HCT116 (cell line): ENCODE measurements around the gene TEX11. TPM values are rescaled to one million over a fixed set of nuclear protein-coding genes. Genes with fewer than 3 reads are reported as not detected.

Experiments used
- ATAC-seq: fragments of 200-7000 bp; cut with Tn5 transposase; 2 replicates; pipeline ENCODE4 v1.9.1; 2020; ENCODE audit warnings: mild to moderate bottlenecking, moderate library complexity
- BruUV-seq: library from RNA; stranded (reverse); fragments of 400-500 nt; replicated peaks from 2 replicates; lab custom pipeline; 2021; lab: Mats Ljungman, UMichigan
- CTCF ChIA-PET: fragments of 300-600 bp; sonication (Branson Sonifier 250); formaldehyde crosslinking; loops from one replicate; lab custom pipeline; 2021; ENCODE audit warnings: antibody characterized with exemption; lab: Charles Lee
- POLR2A ChIA-PET: fragments of 300-600, 350-600 bp; sonication (Branson Sonifier 250); formaldehyde crosslinking; loops from one replicate; lab custom pipeline; 2021; ENCODE audit warnings: antibody characterized with exemption; lab: Charles Lee
- RAD21 ChIA-PET, 2 experiments: fragments of 300-600 bp; sonication (Branson Sonifier 250); formaldehyde crosslinking; loops; one replicate each; lab custom pipeline; 2023; ENCODE audit warnings: low total read pairs in 2 of 2; ENCODE audit not compliant: uncharacterized antibody in 2 of 2, unreplicated experiment in 2 of 2, low non-redundant PET in 1 of 2; lab: Charles Lee
- DNase-seq: peaks from one replicate; pipeline ENCODE4 v3.0.0-alpha.2; 2010; ENCODE audit warnings: low read depth, low spot score
- H2AFZ ChIP-seq: fragments of 200-600 bp; shearing (Covaris generic), sonication (generic); 2 replicates; pipeline ENCODE4 v1.6.1; 2017; ENCODE audit warnings: low read depth, mixed run types, mixed read lengths, antibody characterized with exemption, low read length; ENCODE audit not compliant: poor library complexity, severe bottlenecking
- H3K27ac ChIP-seq: 2 replicates; pipeline ENCODE4 v1.5.1; 2012; ENCODE audit warnings: low read depth, low read length
- H3K27me3 ChIP-seq: fragments of 200-600 bp; sonication (generic); 2 replicates; pipeline ENCODE4 v1.6.1; 2016; ENCODE audit warnings: mixed run types, low read length, mixed read lengths; ENCODE audit not compliant: insufficient read depth
- H3K36me3 ChIP-seq, 2 experiments: fragments of 200-500 bp in 1 of 2; fragments of 200-600 bp in 1 of 2; sonication (Bioruptor generic) in 1 of 2; sonication (generic) in 1 of 2; 2 replicates each; pipeline versions ENCODE4 v1.5.1 to v1.6.1; 2014 to 2016; ENCODE audit warnings: low read length in 2 of 2, inconsistent platforms in 1 of 2, mixed read lengths in 1 of 2, mixed run types in 1 of 2; ENCODE audit not compliant: insufficient read depth in 2 of 2, control insufficient read depth in 1 of 2
- H3K4me1 ChIP-seq, 2 experiments: fragments of 200-600 bp in 1 of 2; sonication (generic) in 1 of 2; 2 replicates each; pipeline versions ENCODE4 v1.5.1 to v1.6.1; 2012 to 2017; ENCODE audit warnings: low read length in 2 of 2, inconsistent platforms in 1 of 2, mild to moderate bottlenecking in 1 of 2, mixed read lengths in 1 of 2, mixed run types in 1 of 2, moderate library complexity in 1 of 2; ENCODE audit not compliant: insufficient read depth in 2 of 2, control insufficient read depth in 1 of 2
- H3K4me2 ChIP-seq: fragments of 200-600 bp; sonication (generic); 2 replicates; pipeline ENCODE4 v1.6.1; 2017; ENCODE audit warnings: mixed run types, low read length, mixed read lengths
- H3K4me3 ChIP-seq, 2 experiments: fragments of 200-600 bp in 1 of 2; sonication (generic) in 1 of 2; replicated peaks in 1 of 2; 2 replicates each; pipeline ENCODE4 v1.5.1; 2011 to 2016; ENCODE audit warnings: low read length in 2 of 2, control low read depth in 1 of 2, low read depth in 1 of 2, mild to moderate bottlenecking in 1 of 2, mixed read lengths in 1 of 2, mixed run types in 1 of 2
- H3K79me2 ChIP-seq: fragments of 200-600 bp; sonication (generic); 2 replicates; pipeline ENCODE4 v1.6.1; 2017; ENCODE audit warnings: mild to moderate bottlenecking, mixed run types, low read length, moderate library complexity, mixed read lengths; ENCODE audit not compliant: insufficient read depth
- H3K9ac ChIP-seq: fragments of 200-600 bp; sonication (generic); 2 replicates; pipeline ENCODE4 v1.6.1; 2016; ENCODE audit warnings: low read length, mixed read lengths
- H3K9me2 ChIP-seq: fragments of 200-600 bp; sonication (generic), shearing (Covaris generic); 2 replicates; pipeline ENCODE4 v1.6.1; 2017; ENCODE audit warnings: mixed run types, mild to moderate bottlenecking, moderate library complexity; ENCODE audit not compliant: insufficient read depth
- H3K9me3 ChIP-seq, 2 experiments: fragments of 200-500 bp in 1 of 2; fragments of 200-600 bp in 1 of 2; sonication (Bioruptor generic) in 1 of 2; sonication (generic) in 1 of 2; 2 replicates each; pipeline ENCODE4 v1.6.1; 2014 to 2017; ENCODE audit warnings: low read length in 2 of 2, mixed read lengths in 2 of 2, inconsistent platforms in 1 of 2, low read depth in 1 of 2, mild to moderate bottlenecking in 1 of 2, mixed run types in 1 of 2, moderate library complexity in 1 of 2; ENCODE audit not compliant: control insufficient read depth in 1 of 2, insufficient read depth in 1 of 2
- H4K20me1 ChIP-seq: fragments of 200-600 bp; sonication (generic), shearing (Covaris generic); 2 replicates; pipeline ENCODE4 v1.6.1; 2017; ENCODE audit warnings: mixed run types, mild to moderate bottlenecking, moderate library complexity; ENCODE audit not compliant: insufficient read depth
- CBX3 ChIP-seq: IDR thresholded peaks from 2 replicates; pipeline ENCODE4 v1.6.1; 2012; ENCODE audit warnings: low read depth
- CTCF ChIP-seq, 3 experiments: fragments of 200-600 bp in 1 of 3; sonication (generic) in 1 of 3; IDR thresholded peaks in 2 of 3; conservative IDR thresholded peaks in 1 of 3; 2 replicates each; pipeline ENCODE4 v1.5.1; 2012 to 2017; ENCODE audit warnings: low read depth in 2 of 3, low read length in 2 of 3, antibody characterized with exemption in 1 of 3, borderline replicate concordance in 1 of 3, control low read depth in 1 of 3, mild to moderate bottlenecking in 1 of 3, mixed read lengths in 1 of 3, mixed run types in 1 of 3, moderate library complexity in 1 of 3; ENCODE audit not compliant: insufficient read depth in 1 of 3
- EGR1 ChIP-seq: IDR thresholded peaks from 2 replicates; pipeline ENCODE4 v1.6.1; 2012; ENCODE audit warnings: low read depth
- EZH2 ChIP-seq: fragments of 200-600 bp; sonication (generic); IDR thresholded peaks from 2 replicates; pipeline ENCODE4 v1.6.1; 2017; ENCODE audit warnings: antibody characterized with exemption, mixed run types
- FOSL1 ChIP-seq: IDR thresholded peaks from 2 replicates; pipeline ENCODE4 v1.6.1; 2012; ENCODE audit warnings: low read depth
- JUND ChIP-seq: IDR thresholded peaks from 2 replicates; pipeline ENCODE4 v1.6.1; 2012
- MAX ChIP-seq: IDR thresholded peaks from 2 replicates; pipeline ENCODE4 v1.6.1; 2012
- POLR2AphosphoS5 ChIP-seq: IDR thresholded peaks from 2 replicates; pipeline ENCODE4 v1.6.1; 2011; ENCODE audit warnings: mild to moderate bottlenecking, low read depth, low read length, moderate library complexity
- REST ChIP-seq: IDR thresholded peaks from 2 replicates; pipeline ENCODE4 v1.6.1; 2012; ENCODE audit warnings: low read depth
- TCF7L2 ChIP-seq: IDR thresholded peaks from 2 replicates; pipeline ENCODE4 v1.7.0; 2011; ENCODE audit warnings: borderline replicate concordance, inconsistent platforms; ENCODE audit not compliant: insufficient read depth, insufficient read length; ENCODE audit errors: extremely low read depth
- ZFX ChIP-seq: fragments of 450-650 bp; IDR thresholded peaks from 2 replicates; pipeline ENCODE4 v1.6.1; 2017
- intact Hi-C: fragments of 100-400 bp; cut with micrococcal nuclease; formaldehyde crosslinking; loops from 2 replicates; pipeline ENCODE4 v1.10.0; 2022
- total RNA-seq: library from RNA; stranded (reverse); gene quantifications from one replicate; pipeline ENCODE4 v1.2.1, GENCODE V29; 2021; ENCODE audit not compliant: unreplicated experiment
- TF ChIP-seq, protein P1 (sequence below): IDR thresholded peaks from 2 replicates; pipeline ENCODE4 v1.6.1; 2011; ENCODE audit warnings: mild to moderate bottlenecking, low read length, moderate library complexity; ENCODE audit not compliant: insufficient replicate concordance; ENCODE audit errors: extremely low read depth

Gene TEX11
- total RNA-seq, 1 experiment from 2014 or later, result 0.10 TPM

- Histone ChIP-seq H4K20me1 (no peaks in the 10 kb centered on the region), H3K27ac (no peak overlapping the region), H3K79me2 (no peaks in the 10 kb centered on the region), H3K4me3 (no peak overlapping the region), H3K4me2 (no peak overlapping the region), H3K27me3 (no peaks in the 10 kb centered on the region), H3K9ac (no peak overlapping the region), H3K36me3 (no peaks in the 10 kb centered on the region), H2AFZ (no peak overlapping the region), H3K4me1 (no peaks in the 10 kb centered on the region), H3K9me2 (no peaks in the 10 kb centered on the region)
- BruUV-seq, result no TSS peak
- CTCF ChIA-PET, result no interaction called here
- RAD21 ChIA-PET, result no interaction called here
- no peak for DNase-seq
- intact Hi-C loops, result no loop called here
- no peak for ATAC-seq
- POLR2A ChIA-PET, result no interaction called here
- TF ChIP-seq EZH2, result no peak
- TF ChIP-seq MAX, result no peak
- TF ChIP-seq CTCF (IDR thresholded peaks at IDR 0.05 in 2 of 3, conservative IDR thresholded peaks at IDR 0.05 in 1 of 3; ENCODE audit: borderline replicate concordance in 1 of 3, insufficient read depth in 1 of 3, low read depth in 2 of 3, low read length in 2 of 3), result no peak
- TF ChIP-seq CBX3, result no peak
- TF ChIP-seq EGR1, result no peak
- TF ChIP-seq TCF7L2, result no peak
- no peak for TF ChIP-seq REST
- TF ChIP-seq, protein P1, sequence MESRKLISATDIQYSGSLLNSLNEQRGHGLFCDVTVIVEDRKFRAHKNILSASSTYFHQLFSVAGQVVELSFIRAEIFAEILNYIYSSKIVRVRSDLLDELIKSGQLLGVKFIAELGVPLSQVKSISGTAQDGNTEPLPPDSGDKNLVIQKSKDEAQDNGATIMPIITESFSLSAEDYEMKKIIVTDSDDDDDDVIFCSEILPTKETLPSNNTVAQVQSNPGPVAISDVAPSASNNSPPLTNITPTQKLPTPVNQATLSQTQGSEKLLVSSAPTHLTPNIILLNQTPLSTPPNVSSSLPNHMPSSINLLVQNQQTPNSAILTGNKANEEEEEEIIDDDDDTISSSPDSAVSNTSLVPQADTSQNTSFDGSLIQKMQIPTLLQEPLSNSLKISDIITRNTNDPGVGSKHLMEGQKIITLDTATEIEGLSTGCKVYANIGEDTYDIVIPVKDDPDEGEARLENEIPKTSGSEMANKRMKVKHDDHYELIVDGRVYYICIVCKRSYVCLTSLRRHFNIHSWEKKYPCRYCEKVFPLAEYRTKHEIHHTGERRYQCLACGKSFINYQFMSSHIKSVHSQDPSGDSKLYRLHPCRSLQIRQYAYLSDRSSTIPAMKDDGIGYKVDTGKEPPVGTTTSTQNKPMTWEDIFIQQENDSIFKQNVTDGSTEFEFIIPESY, result no peak
- TF ChIP-seq FOSL1, result no peak
- no peak for TF ChIP-seq JUND
- no peak for TF ChIP-seq ZFX
- no peak for TF ChIP-seq POLR2AphosphoS5
- TF ChIP-seq, all 23 proteins: peak for 0
- no peaks in the 10 kb centered on the region for H3K9me3 ChIP-seq
These were observed 46.4 kb upstream of the TEX11 start for GRCh38 chrX:70954871-70955270.
